CD14-positive monocyte (primary cell): Measurements from ENCODE around the gene ADAM23. TPM values are rescaled to one million over a fixed set of nuclear protein-coding genes. Genes with fewer than 3 reads are reported as not detected.

Experiments used
- DNase-seq, 3 donors: peaks; one replicate each; pipeline ENCODE4 v3.0.0-alpha.2; 2011 to 2022
- H2AFZ ChIP-seq: 2 replicates; pipeline ENCODE4 v1.6.0; 2012; ENCODE audit warnings: mild to moderate bottlenecking, low read depth, low read length, inconsistent platforms; ENCODE audit not compliant: insufficient read depth, poor library complexity, severe bottlenecking
- H3K27ac ChIP-seq, 2 donors: 1 replicate in 1 of 2; 2 replicates in 1 of 2; pipeline ENCODE4 v1.5.1; 2012 to 2013; ENCODE audit warnings: low read length in 2 of 2, control low read depth in 1 of 2, inconsistent platforms in 1 of 2, low read depth in 1 of 2, mild to moderate bottlenecking in 1 of 2
- H3K27me3 ChIP-seq, 2 donors: one replicate each; pipeline versions ENCODE4 v1.6.0 to v1.6.1; 2011 to 2013; ENCODE audit warnings: low read length in 2 of 2; ENCODE audit not compliant: control insufficient read depth in 2 of 2, insufficient read depth in 2 of 2
- H3K36me3 ChIP-seq, 2 donors: replicated peaks in 1 of 2; 1 replicate in 1 of 2; 2 replicates in 1 of 2; pipeline versions ENCODE4 v1.5.1 to v1.6.1; 2012 to 2013; ENCODE audit warnings: low read length in 2 of 2, control low read depth in 1 of 2, inconsistent platforms in 1 of 2, mild to moderate bottlenecking in 1 of 2; ENCODE audit not compliant: insufficient read depth in 2 of 2, control insufficient read depth in 1 of 2
- H3K4me1 ChIP-seq, 2 donors: 1 replicate in 1 of 2; 2 replicates in 1 of 2; pipeline versions ENCODE4 v1.5.1 to v1.6.1; 2012 to 2013; ENCODE audit warnings: low read length in 2 of 2, control low read depth in 1 of 2, inconsistent platforms in 1 of 2, mild to moderate bottlenecking in 1 of 2, moderate library complexity in 1 of 2; ENCODE audit not compliant: insufficient read depth in 2 of 2, control insufficient read depth in 1 of 2
- H3K4me2 ChIP-seq: replicated peaks from 2 replicates; pipeline ENCODE3; 2012; ENCODE audit warnings: low read length, moderate library complexity, mild to moderate bottlenecking; ENCODE audit not compliant: poor library complexity, severe bottlenecking; ENCODE audit errors: extremely low read depth
- H3K4me3 ChIP-seq, 3 experiments: fragments of 200-600 bp in 1 of 3; sonication (generic) in 1 of 3; replicated peaks in 1 of 3; 1 replicate in 2 of 3; 2 replicates in 1 of 3; pipeline ENCODE4 v1.5.1; 2011 to 2013; ENCODE audit warnings: low read length in 3 of 3, mild to moderate bottlenecking in 3 of 3, control low read depth in 2 of 3, low read depth in 2 of 3, inconsistent platforms in 1 of 3, moderate library complexity in 1 of 3
- H3K79me2 ChIP-seq: 2 replicates; pipeline ENCODE4 v1.6.0; 2012; ENCODE audit warnings: mild to moderate bottlenecking, control low read depth, inconsistent platforms, low read length, moderate library complexity; ENCODE audit not compliant: insufficient read depth
- H3K9ac ChIP-seq: 2 replicates; pipeline ENCODE4 v1.6.0; 2017; ENCODE audit warnings: low read length, mild to moderate bottlenecking; ENCODE audit not compliant: insufficient read depth, poor library complexity, severe bottlenecking
- H3K9me3 ChIP-seq, 2 donors: replicated peaks in 1 of 2; 1 replicate in 1 of 2; 2 replicates in 1 of 2; pipeline versions ENCODE4 v1.5.1 to v1.6.1; 2012 to 2013; ENCODE audit warnings: low read length in 2 of 2, control low read depth in 1 of 2; ENCODE audit not compliant: control insufficient read depth in 1 of 2, insufficient read depth in 1 of 2
- H4K20me1 ChIP-seq: 2 replicates; pipeline ENCODE4 v1.6.0; 2012; ENCODE audit warnings: mild to moderate bottlenecking, low read length, control low read depth, moderate library complexity; ENCODE audit not compliant: insufficient read depth
- H3K27ac Mint-ChIP-seq, 7 donors: one replicate each; pipeline ENCODE4 v1.8.0; 2020; ENCODE audit warnings: mild to moderate bottlenecking in 7 of 7, mixed read lengths in 7 of 7, moderate library complexity in 6 of 7, inconsistent platforms in 2 of 7
- H3K27me3 Mint-ChIP-seq, 3 donors: one replicate each; pipeline ENCODE4 v1.8.0; 2021 to 2022; ENCODE audit warnings: low read depth in 3 of 3, mild to moderate bottlenecking in 3 of 3, mixed read lengths in 3 of 3, moderate library complexity in 3 of 3, inconsistent platforms in 1 of 3
- H3K36me3 Mint-ChIP-seq, 2 donors: one replicate each; pipeline ENCODE4 v1.8.0; 2020; ENCODE audit warnings: mixed read lengths in 2 of 2, inconsistent platforms in 1 of 2, mild to moderate bottlenecking in 1 of 2
- H3K4me1 Mint-ChIP-seq: one replicate; pipeline ENCODE4 v1.8.0; 2020; ENCODE audit warnings: mild to moderate bottlenecking, mixed read lengths
- H3K4me3 Mint-ChIP-seq, 2 donors: one replicate each; pipeline ENCODE4 v1.8.0; 2020; ENCODE audit warnings: mild to moderate bottlenecking in 2 of 2, mixed read lengths in 2 of 2, moderate library complexity in 1 of 2
- H3K9me3 Mint-ChIP-seq, 7 donors: one replicate each; pipeline ENCODE4 v1.8.0; 2020 to 2022; ENCODE audit warnings: mixed read lengths in 7 of 7, mild to moderate bottlenecking in 6 of 7, moderate library complexity in 6 of 7, inconsistent platforms in 2 of 7
- CTCF ChIP-seq: fragments of 200-600 bp; IDR thresholded peaks from one replicate; pipeline ENCODE4 v1.8.0; 2022; ENCODE audit warnings: antibody characterized with exemption, mild to moderate bottlenecking
- WGBS: methylation state at CpG from one replicate; pipeline ENCODE4 v1.1.5; 2013; ENCODE audit warnings: missing lambda C conversion rate; ENCODE audit not compliant: insufficient coverage; 5-methylcytosine and 5-hydroxymethylcytosine counted together
- intact Hi-C, 2 donors: fragments of 100-400 bp; cut with micrococcal nuclease; formaldehyde crosslinking; loops; one replicate each; pipeline versions ENCODE4 v1.15.0 to v1.15.1; 2023
- polyA plus RNA-seq, 3 donors: library from polyadenylated mRNA; depleted of rRNA in 1 of 3; unstranded in 2 of 3; stranded (reverse) in 1 of 3; fragments of 300-500 nt in 2 of 3; fragments of >200 nt in 1 of 3; fragmentation: Illumina TruSeq in 2 of 3; gene quantifications; 1 replicate in 2 of 3; 2 replicates in 1 of 3; pipeline ENCODE4 v1.2.3, GENCODE V29; 2012 to 2021

The ADAM23 gene
- polyA plus RNA-seq, 3 donors, result not detected

DNA sequence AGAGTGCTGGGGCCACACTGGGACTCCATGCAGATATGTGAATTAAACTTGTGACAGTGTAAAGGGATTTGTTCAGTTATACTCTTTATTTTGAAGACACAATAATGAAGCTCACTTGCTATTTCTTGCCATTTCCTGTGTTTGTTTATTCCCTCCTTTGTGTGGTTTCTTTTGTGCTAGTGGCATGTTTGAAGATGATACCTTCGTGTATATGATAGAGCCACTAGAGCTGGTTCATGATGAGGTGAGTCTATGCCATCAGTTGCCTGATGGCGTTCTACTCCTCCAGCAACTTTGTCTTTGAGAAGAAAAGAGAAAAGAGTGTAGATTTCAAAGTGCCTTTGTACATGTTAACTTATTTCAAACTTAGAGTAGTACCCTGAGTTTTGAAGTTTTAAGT, 99.7 kb downstream of the ADAM23 start:
- no peaks in the 10 kb centered on the region for H3K36me3 Mint-ChIP-seq
- no peak overlapping the region for H3K4me3 Mint-ChIP-seq
- WGBS, result no CpG with 5 or more reads among the region's 2 CpGs
- H3K4me1 ChIP-seq, result no peaks in the 10 kb centered on the region
- H2AFZ ChIP-seq, result no peak overlapping the region
- no peaks in the 10 kb centered on the region for H3K9me3 Mint-ChIP-seq
- intact Hi-C loops, result no loop called here
- TF ChIP-seq CTCF, result no peak
- no peaks in the 10 kb centered on the region for H3K36me3 ChIP-seq
- no peak overlapping the region for H3K27ac ChIP-seq
- no peaks in the 10 kb centered on the region for H4K20me1 ChIP-seq
- no peak overlapping the region for H3K9ac ChIP-seq
- no peak overlapping the region for H3K4me2 ChIP-seq
- DNase-seq, result no peak
- peaks cover 1 to 2% (median 2%) of the 10 kb centered on the region in 3 donors for H3K27me3 Mint-ChIP-seq
- no peaks in the 10 kb centered on the region for H3K27me3 ChIP-seq
- no peaks in the 10 kb centered on the region for H3K79me2 ChIP-seq
- H3K27ac Mint-ChIP-seq, result no peak overlapping the region
- no peaks in the 10 kb centered on the region for H3K4me1 Mint-ChIP-seq
- no peak overlapping the region for H3K4me3 ChIP-seq
- no peaks in the 10 kb centered on the region for H3K9me3 ChIP-seq

- Histone ChIP-seq H3K4me1 (no peaks in the 10 kb centered on the region), H3K4me2 (no peak overlapping the region), H3K79me2 (no peaks in the 10 kb centered on the region), H3K9ac (no peak overlapping the region), H4K20me1 (no peaks in the 10 kb centered on the region), H3K4me3 (no peak overlapping the region), H3K9me3 (no peaks in the 10 kb centered on the region), H3K27ac (no peak overlapping the region), H3K36me3 (no peaks in the 10 kb centered on the region), H2AFZ (no peak overlapping the region), H3K27me3 (no peaks in the 10 kb centered on the region)
- no CpG with 5 or more reads among the region's 5 CpGs for WGBS
- Mint-ChIP-seq H3K4me3 (no peak overlapping the region), H3K27me3 (peaks cover 1 to 2% (median 2%) of the 10 kb centered on the region in 3 donors), H3K4me1 (no peaks in the 10 kb centered on the region), H3K27ac (no peak overlapping the region), H3K36me3 (no peaks in the 10 kb centered on the region), H3K9me3 (no peaks in the 10 kb centered on the region)
- DNase-seq, result no peak
- intact Hi-C loops, result no loop called here
- TF ChIP-seq CTCF, result no peak
These were observed 105.1 kb downstream of the ADAM23 start for GRCh38 chr2:206548383-206548782.
